GM23338 (cell line): ENCODE data around the gene PRSS56.

Experiments used
- CREB1 ChIP-seq: fragments of 250-450 bp; sonication (Bioruptor Pico); IDR thresholded peaks from 2 replicates; pipeline ENCODE4 v1.5.0; 2020; ENCODE audit warnings: low read depth, mild to moderate bottlenecking, moderate library complexity
- CTCF ChIP-seq, 2 experiments: fragments of 200-600 bp in 1 of 2; sonication (generic) in 1 of 2; conservative IDR thresholded peaks; 2 replicates each; pipeline versions ENCODE4 v1.5.1 to v1.6.1; 2016 to 2017; ENCODE audit warnings: antibody characterized with exemption in 2 of 2, low read depth in 2 of 2, mild to moderate bottlenecking in 2 of 2, moderate library complexity in 1 of 2
- ETS1 ChIP-seq: IDR thresholded peaks from 2 replicates; pipeline ENCODE4 v1.6.1; 2016; ENCODE audit warnings: antibody characterized with exemption
- EZH2 ChIP-seq: fragments of 200-600 bp; sonication (generic); IDR thresholded peaks from one replicate; pipeline ENCODE4 v1.8.0; 2017; ENCODE audit warnings: antibody characterized with exemption, mild to moderate bottlenecking, low read depth; ENCODE audit not compliant: unreplicated experiment
- EZH2phosphoT487 ChIP-seq: fragments of 200-600 bp; sonication (generic); IDR thresholded peaks from one replicate; pipeline ENCODE4 v1.8.1; 2018; ENCODE audit warnings: antibody characterized with exemption; ENCODE audit not compliant: unreplicated experiment
- JUNB ChIP-seq: IDR thresholded peaks from one replicate; pipeline ENCODE4 v1.6.1; 2016; ENCODE audit warnings: antibody characterized with exemption; ENCODE audit not compliant: unreplicated experiment
- NANOG ChIP-seq: IDR thresholded peaks from 2 replicates; pipeline ENCODE4 v1.6.1; 2016; ENCODE audit warnings: antibody characterized with exemption, borderline replicate concordance
- POLR2AphosphoS5 ChIP-seq: IDR thresholded peaks from 2 replicates; pipeline ENCODE4 v1.6.1; 2016; ENCODE audit warnings: antibody characterized with exemption, low read depth
- REST ChIP-seq: IDR thresholded peaks from one replicate; pipeline ENCODE4 v1.6.1; 2018; ENCODE audit warnings: antibody characterized with exemption; ENCODE audit not compliant: unreplicated experiment
- STAT1 ChIP-seq: IDR thresholded peaks from one replicate; pipeline ENCODE4 v1.6.1; 2016; ENCODE audit warnings: antibody characterized with exemption; ENCODE audit not compliant: unreplicated experiment
- ZNF114 ChIP-seq: fragments of 250-450 bp; sonication (Bioruptor Pico); IDR thresholded peaks from 2 replicates; pipeline ENCODE4 v1.5.0; 2020; ENCODE audit warnings: mild to moderate bottlenecking, moderate library complexity
- ZNF331 ChIP-seq: fragments of 250-450 bp; sonication (Bioruptor Pico); IDR thresholded peaks from 2 replicates; pipeline ENCODE4 v1.5.0; 2020; ENCODE audit warnings: low read depth, mild to moderate bottlenecking, moderate library complexity

GRCh38 chr2:232532419-232532818 lies 12.2 kb downstream of the PRSS56 start:
- TF ChIP-seq CTCF (conservative IDR thresholded peaks at IDR 0.05; ENCODE audit: low read depth in 2 of 2) (no peak), JUNB (no peak), EZH2 (no peak), EZH2phosphoT487 (no peak), POLR2AphosphoS5 (no peak), ZNF331 (CRISPR knock-in tag) (no peak), CREB1 (CRISPR knock-in tag) (no peak), REST (no peak), ETS1 (no peak), ZNF114 (CRISPR knock-in tag) (no peak), STAT1 (no peak), NANOG (no peak)
